Stimulated activated CD4-positive, alpha-beta T cell treated with anti-CD3 and anti-CD28 coated beads, Interleukin-4, amount 100 ng/mL, for 1 hour (primary cell): Measurements from ENCODE around the gene SLC17A1.
"Not testable (repeated sequence)": the region's sequence is repeated elsewhere in the genome, so short reads cannot be mapped to it uniquely, and the experiment has no call there.

Source experiments
- DNase-seq: peaks from one replicate; pipeline ENCODE4 v3.0.0-alpha.2; 2020

Gene SLC17A1

GRCh38 chr6:25755483-25755882, 76.4 kb downstream of the SLC17A1 start:
- DNase-seq: no peak

- DNase-seq: no peak
These were observed 77.3 kb downstream of the SLC17A1 start, which contains the start of gene SLC17A4 for GRCh38 chr6:25754535-25754934. TSS of gene SLC17A4 (plus strand) at chr6:25754742. CDS start at chr6:25761963, 7,221 bp downstream.

GRCh38 chr6:25753079-25753478, 78.8 kb downstream of the SLC17A1 start:
- no peak for DNase-seq

GRCh38 chr6:25750906-25751305, 80.9 kb downstream of the SLC17A1 start:
- DNase-seq: no peak

GRCh38 chr6:25749837-25750236, 82.0 kb downstream of the SLC17A1 start:
- no peak for DNase-seq

- DNase-seq: not testable (repeated sequence)
These were observed 83.0 kb downstream of the SLC17A1 start for GRCh38 chr6:25748601-25749517.

GRCh38 chr6:25748049-25748448, 83.8 kb downstream of the SLC17A1 start:
- no peak for DNase-seq

- DNase-seq: no peak
These were observed 84.4 kb downstream of the SLC17A1 start for GRCh38 chr6:25747477-25747876.

- no peak for DNase-seq
These were observed 84.9 kb downstream of the SLC17A1 start for GRCh38 chr6:25746968-25747367.

- no peak for DNase-seq
These were observed 86.0 kb downstream of the SLC17A1 start for GRCh38 chr6:25745836-25746235.

- DNase-seq: no peak
These were observed 88.0 kb downstream of the SLC17A1 start for GRCh38 chr6:25743868-25744267.

- DNase-seq: no peak
These were observed 96.6 kb downstream of the SLC17A1 start for GRCh38 chr6:25735261-25735660.
